NCI-H2196 (cell line): ENCODE data around the gene PPP4R4.
"Not testable (repeated sequence)": the region's sequence is repeated elsewhere in the genome, so short reads cannot be mapped to it uniquely, and the experiment has no call there.

Source experiments
- DNase-seq: peaks from one replicate; lab custom pipeline; 2025; ENCODE audit not compliant: unreplicated experiment; lab: John Stamatoyannopoulos, UW

PPP4R4 gene

GRCh38 chr14:94143711-94144110, 30.4 kb upstream of the PPP4R4 start:
- DNase-seq, result no peak

DNA sequence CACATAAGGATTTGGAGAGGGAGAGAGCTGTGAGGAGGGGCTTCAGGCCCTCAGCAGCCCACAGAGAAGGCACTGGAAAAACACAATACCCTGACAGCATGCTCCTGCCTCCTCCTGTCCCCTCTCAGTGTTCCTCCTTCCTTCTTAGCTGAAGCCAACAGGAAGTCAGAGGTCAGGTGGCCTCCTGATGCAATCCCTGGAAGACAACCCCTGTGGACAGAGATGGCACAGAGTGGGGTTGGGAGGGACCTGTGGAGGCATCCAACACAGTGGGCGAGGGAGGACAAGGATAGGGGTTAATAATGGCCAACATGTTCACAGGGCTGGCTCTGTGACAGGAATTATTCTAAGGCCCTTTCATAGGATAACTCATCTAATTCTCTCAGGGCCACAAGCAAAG, 29.4 kb upstream of the PPP4R4 start:
- no peak for DNase-seq

DNA sequence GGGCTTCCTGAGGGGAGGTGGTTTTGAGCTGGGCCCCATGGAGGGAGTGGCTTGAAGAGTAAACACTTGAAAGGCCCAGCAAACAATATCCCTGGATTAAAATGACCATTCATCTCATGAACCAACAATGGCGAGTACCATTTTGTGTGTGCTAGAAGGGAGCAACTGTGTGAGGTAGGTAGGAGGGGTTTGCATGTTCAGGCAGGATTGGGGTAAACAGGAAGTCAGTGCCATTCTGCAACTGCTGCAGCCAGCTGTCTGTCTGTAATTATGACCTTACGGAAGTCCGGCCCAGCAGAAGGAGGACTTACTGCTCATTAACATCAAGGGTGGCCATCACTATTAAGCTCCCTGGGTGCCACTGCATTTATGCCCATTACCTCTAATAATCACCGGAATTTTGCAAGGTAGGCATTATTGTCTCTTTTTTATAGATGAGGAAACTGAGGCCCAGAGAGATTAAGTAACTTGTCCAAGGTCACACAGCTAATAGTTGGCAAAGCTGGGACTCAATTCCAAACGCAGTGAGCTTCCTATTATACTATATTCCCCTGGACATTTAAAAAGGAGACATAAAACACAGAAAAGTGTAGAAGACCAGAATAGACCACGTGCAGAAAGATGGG, 28.1 kb upstream of the PPP4R4 start:
- DNase-seq, result peak; percentile 6

GRCh38 chr14:94152676-94153075, 21.4 kb upstream of the PPP4R4 start:
- no peak for DNase-seq

DNA sequence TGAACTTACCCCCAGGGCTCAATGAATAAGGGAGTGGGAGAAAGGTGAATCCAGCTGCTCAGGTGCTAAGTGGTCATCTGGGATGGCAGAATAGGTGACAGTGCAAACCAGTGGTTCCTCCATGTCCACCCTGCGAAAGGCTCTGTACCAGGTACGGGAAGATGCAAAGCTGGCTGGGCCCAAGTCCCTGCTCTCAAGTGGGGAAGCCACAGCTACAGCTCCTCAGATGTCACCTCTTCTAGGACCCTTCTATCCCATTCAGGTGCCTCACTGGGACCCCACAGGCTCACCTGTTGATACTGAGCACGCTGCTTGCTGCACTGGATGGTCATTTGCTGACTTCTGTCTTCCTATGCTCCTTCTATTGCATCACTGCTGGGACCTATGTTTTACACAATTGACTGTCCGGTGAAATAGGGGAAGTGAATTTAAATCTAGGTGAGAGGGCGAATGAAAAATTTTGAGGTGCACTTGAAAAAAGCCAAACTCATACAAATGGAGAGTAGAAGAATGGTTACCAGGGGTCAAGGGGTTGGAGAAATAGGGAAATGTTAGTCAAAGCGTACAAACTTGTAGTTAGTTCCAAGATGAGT, 20.3 kb upstream of the PPP4R4 start:
- DNase-seq, result no peak

- DNase-seq, result not testable (repeated sequence)
These were observed 18.0 kb upstream of the PPP4R4 start for GRCh38 chr14:94156143-94156542.

- DNase-seq, result no peak
These were observed 16.9 kb upstream of the PPP4R4 start for GRCh38 chr14:94157197-94157596.

DNA sequence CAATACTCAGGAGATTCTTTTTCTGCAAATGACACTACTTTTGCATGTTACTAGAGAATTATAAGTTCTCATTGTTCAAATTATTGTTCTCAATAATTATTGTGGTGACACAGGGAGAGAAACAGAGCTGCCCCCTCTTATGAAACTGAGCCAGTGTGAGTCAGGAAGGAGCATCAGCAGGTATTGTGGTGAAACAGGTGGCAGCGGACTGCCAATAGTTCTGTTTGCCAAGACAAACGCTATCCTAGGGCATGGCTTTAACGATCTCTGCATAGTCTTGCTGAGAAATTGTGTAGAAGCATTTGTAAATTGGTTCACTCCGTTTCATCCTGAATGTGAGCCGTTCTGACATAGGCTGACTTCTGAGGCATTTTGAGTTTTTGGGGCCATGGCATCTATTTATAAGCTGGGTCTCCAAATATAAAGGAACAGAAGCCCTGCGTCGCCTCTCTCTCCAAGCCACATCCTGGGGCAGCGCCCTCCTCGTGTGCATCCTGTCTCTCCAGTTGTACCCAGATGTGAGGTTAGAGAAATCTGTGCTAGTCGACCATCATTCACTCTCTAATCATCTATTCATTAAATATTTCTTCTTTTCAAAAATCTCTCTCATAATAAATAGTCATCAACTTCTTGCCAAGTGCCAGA, 15.8 kb upstream of the PPP4R4 start:
- DNase-seq, result no peak

- no peak for DNase-seq
These were observed 13.1 kb upstream of the PPP4R4 start for GRCh38 chr14:94161058-94161457.

GRCh38 chr14:94161981-94162380, 12.1 kb upstream of the PPP4R4 start:
- no peak for DNase-seq

- no peak for DNase-seq
These were observed 11.7 kb upstream of the PPP4R4 start for GRCh38 chr14:94162466-94162865.

DNA sequence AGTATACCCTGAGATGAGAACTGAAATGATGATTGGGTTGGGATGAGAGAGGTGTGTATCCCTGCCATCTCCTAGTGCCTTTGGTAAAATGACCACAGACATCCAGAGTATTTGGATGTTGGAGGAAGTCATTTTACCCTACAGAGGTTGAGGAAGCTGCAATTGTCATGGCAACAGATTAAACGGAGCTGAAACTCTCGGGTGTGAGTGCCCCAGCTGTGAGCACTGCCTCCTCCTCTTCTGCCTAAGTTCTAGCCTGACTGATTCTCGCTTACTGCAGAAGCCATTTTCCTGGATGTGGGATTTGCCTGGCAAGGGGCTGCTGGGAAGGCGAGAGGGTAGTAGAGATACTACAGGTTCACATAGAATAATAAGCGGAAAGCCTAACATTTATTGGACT, 10.3 kb upstream of the PPP4R4 start:
- DNase-seq, result no peak

GRCh38 chr14:94164685-94165431, 9.3 kb upstream of the PPP4R4 start:
- DNase-seq, result no peak

DNA sequence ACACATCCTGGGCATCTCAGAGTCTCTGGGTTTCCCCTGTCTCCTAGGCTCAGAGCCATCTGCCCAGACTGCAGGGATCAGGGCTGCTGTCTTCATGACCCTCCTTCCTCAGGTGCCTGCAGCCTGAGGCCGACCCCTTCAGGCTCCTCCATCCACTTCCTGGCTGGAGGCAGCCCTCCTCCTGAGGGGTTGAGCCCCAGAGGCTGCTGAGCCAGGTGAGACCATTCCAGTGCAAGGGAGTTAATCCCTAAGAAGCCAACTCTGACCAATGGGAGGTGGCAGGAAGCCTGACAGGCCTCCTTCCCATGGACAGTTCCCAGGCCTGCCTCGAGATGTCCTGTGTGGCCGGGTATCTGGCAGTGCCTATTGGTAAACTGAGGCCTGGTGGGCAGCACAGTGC, 8.4 kb upstream of the PPP4R4 start:
- DNase-seq, result no peak

- DNase-seq, result no peak
These were observed 4.0 kb upstream of the PPP4R4 start for GRCh38 chr14:94170136-94170535.

DNA sequence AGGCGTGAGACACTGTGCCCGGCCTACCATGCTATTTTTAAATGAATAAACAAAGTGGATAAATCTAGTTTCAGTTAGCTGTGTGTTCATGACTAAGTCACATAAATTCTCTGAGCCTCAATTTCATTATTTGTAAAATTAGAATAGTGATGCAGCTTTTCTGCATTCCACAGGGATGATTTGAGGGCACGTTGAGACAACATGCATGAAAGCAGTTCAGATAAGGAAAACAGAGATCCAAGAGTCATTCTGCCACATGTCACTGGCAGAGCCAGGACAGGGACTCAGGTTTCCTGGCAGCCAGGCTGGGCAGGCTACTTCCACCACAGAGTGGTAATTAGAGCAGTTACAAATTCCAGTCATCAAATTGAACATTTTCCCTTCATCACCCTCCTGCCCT, 2.9 kb upstream of the PPP4R4 start:
- no peak for DNase-seq

DNA sequence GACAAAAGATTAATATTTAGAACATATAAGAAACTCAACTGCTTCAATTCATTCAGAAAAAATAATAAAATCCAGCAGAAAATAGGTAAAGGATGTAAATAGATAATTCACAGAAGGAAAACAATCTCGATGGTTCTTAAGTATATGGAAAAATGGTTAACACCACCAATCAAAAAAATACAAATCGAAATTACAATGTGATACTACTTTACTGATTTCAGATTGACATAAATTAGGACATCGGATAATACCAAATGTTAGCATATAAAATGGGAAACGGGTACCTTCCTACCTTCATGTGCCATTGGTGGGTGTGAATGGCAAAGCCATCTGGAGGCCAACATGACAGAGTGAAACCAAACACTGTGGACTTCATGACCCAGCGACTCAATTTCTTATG, 1.6 kb upstream of the PPP4R4 start:
- DNase-seq, result no peak

DNA sequence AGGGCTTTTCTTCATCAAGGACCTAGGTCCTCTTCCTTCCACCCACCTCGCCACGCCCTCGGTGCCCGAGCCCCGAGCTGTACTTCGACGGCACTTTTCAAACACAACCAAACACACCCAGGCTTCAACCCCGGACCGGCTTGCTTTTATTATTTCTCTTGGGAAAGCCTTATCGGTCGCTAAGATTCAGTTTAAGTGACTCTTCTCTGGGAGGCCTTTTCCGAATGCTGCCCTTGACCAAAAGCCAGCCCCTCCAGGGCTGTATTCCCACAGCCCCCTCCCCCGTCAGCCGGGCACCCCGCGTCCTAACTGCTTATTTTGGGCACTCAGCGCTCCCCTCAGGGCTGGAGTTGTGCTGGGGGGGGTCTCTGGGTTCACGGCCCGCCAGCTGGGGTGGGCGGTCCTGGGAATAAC, 644 bp upstream of the PPP4R4 start:
- no peak for DNase-seq

GRCh38 chr14:94174604-94175010, 485 bp downstream of the PPP4R4 start:
- no peak for DNase-seq

- no peak for DNase-seq
These were observed 1.1 kb downstream of the PPP4R4 start for GRCh38 chr14:94175011-94175745.

GRCh38 chr14:94175747-94176146, 1.6 kb downstream of the PPP4R4 start:
- DNase-seq, result no peak
